ENCODE data around the gene CD302. TPM values are rescaled to one million over a fixed set of nuclear protein-coding genes. Genes with fewer than 3 reads are reported as not detected.

Gene CD302
- polyA plus RNA-seq, 1 donor from 2014 or later, result 0.11 TPM

- H3K4me3 Mint-ChIP-seq, result no peak overlapping the region
- H3K9me3 Mint-ChIP-seq, result no peaks in the 10 kb centered on the region
- H3K36me3 Mint-ChIP-seq, result no peaks in the 10 kb centered on the region
- peaks cover 4 to 14% (median 8%) of the 10 kb centered on the region in 3 donors for H3K4me1 Mint-ChIP-seq
- H3K27me3 Mint-ChIP-seq, result no peaks in the 10 kb centered on the region
- no peak overlapping the region for H3K27ac Mint-ChIP-seq
These were observed 14.5 kb downstream of the CD302 start for GRCh38 chr2:159783556-159783955.

GRCh38 chr2:159776321-159776720 is 21.7 kb downstream of the CD302 start:
- Mint-ChIP-seq H3K27ac (no peak overlapping the region), H3K27me3 (no peaks in the 10 kb centered on the region), H3K4me1 (peaks cover 7 to 9% (median 8%) of the 10 kb centered on the region in 3 donors), H3K4me3 (no peak overlapping the region), H3K36me3 (no peaks in the 10 kb centered on the region), H3K9me3 (no peaks in the 10 kb centered on the region)

GRCh38 chr2:159775021-159775420 is 23.0 kb downstream of the CD302 start:
- Mint-ChIP-seq H3K4me1 (peaks cover 3 to 7% (median 4%) of the 10 kb centered on the region in 3 donors), H3K4me3 (no peak overlapping the region), H3K36me3 (no peaks in the 10 kb centered on the region), H3K27ac (peak overlapping the region in 1 of 3 donors; percentile 25), H3K27me3 (no peaks in the 10 kb centered on the region), H3K9me3 (no peaks in the 10 kb centered on the region)

GRCh38 chr2:159774370-159774990 is 23.5 kb downstream of the CD302 start:
- H3K27me3 Mint-ChIP-seq, result no peaks in the 10 kb centered on the region
- H3K4me3 Mint-ChIP-seq, result no peak overlapping the region
- no peaks in the 10 kb centered on the region for H3K36me3 Mint-ChIP-seq
- H3K27ac Mint-ChIP-seq, result peak overlapping the region in 2 of 3 donors; percentile 8 to 25
- H3K4me1 Mint-ChIP-seq, result peaks cover 0 to 6% (median 0%) of the 10 kb centered on the region in 3 donors
- no peaks in the 10 kb centered on the region for H3K9me3 Mint-ChIP-seq

- Mint-ChIP-seq H3K36me3 (no peaks in the 10 kb centered on the region), H3K27ac (peak overlapping the region in 1 of 3 donors; percentile 8), H3K4me1 (peaks cover 0 to 5% (median 0%) of the 10 kb centered on the region in 3 donors), H3K9me3 (no peaks in the 10 kb centered on the region), H3K27me3 (no peaks in the 10 kb centered on the region), H3K4me3 (no peak overlapping the region)
These were observed 24.1 kb downstream of the CD302 start for GRCh38 chr2:159773886-159774285.

- peaks cover 0 to 5% (median 0%) of the 10 kb centered on the region in 3 donors for H3K4me1 Mint-ChIP-seq
- H3K9me3 Mint-ChIP-seq, result no peaks in the 10 kb centered on the region
- H3K4me3 Mint-ChIP-seq, result no peak overlapping the region
- no peak overlapping the region for H3K27ac Mint-ChIP-seq
- no peaks in the 10 kb centered on the region for H3K27me3 Mint-ChIP-seq
- H3K36me3 Mint-ChIP-seq, result no peaks in the 10 kb centered on the region
These were observed 24.6 kb downstream of the CD302 start for GRCh38 chr2:159773426-159773825.

GRCh38 chr2:159769147-159769546 is 28.9 kb downstream of the CD302 start:
- Mint-ChIP-seq H3K27me3 (no peaks in the 10 kb centered on the region), H3K27ac (no peak overlapping the region), H3K4me1 (peaks cover 0 to 3% (median 0%) of the 10 kb centered on the region in 3 donors), H3K36me3 (peaks cover 1% of the 10 kb centered on the region), H3K4me3 (no peak overlapping the region), H3K9me3 (no peaks in the 10 kb centered on the region)

- peaks cover 0 to 2% (median 0%) of the 10 kb centered on the region in 3 donors for H3K9me3 Mint-ChIP-seq
- no peaks in the 10 kb centered on the region for H3K27me3 Mint-ChIP-seq
- no peak overlapping the region for H3K4me3 Mint-ChIP-seq
- H3K4me1 Mint-ChIP-seq, result peaks cover 0 to 1% (median 0%) of the 10 kb centered on the region in 3 donors
- no peak overlapping the region for H3K27ac Mint-ChIP-seq
- H3K36me3 Mint-ChIP-seq, result peaks cover 8% of the 10 kb centered on the region
These were observed 35.9 kb downstream of the CD302 start for GRCh38 chr2:159762075-159762474.

GRCh38 chr2:159760326-159760725 is 37.7 kb downstream of the CD302 start:
- Mint-ChIP-seq H3K9me3 (peaks cover 0 to 2% (median 0%) of the 10 kb centered on the region in 3 donors), H3K4me3 (no peak overlapping the region), H3K4me1 (peaks cover 0 to under 1% (median 0%) of the 10 kb centered on the region in 3 donors), H3K36me3 (peaks cover 8% of the 10 kb centered on the region), H3K27me3 (no peaks in the 10 kb centered on the region), H3K27ac (peak overlapping the region in 1 of 3 donors; percentile 69)

GRCh38 chr2:159759577-159759976 is 38.4 kb downstream of the CD302 start:
- peaks cover 8% of the 10 kb centered on the region for H3K36me3 Mint-ChIP-seq
- no peak overlapping the region for H3K4me3 Mint-ChIP-seq
- H3K9me3 Mint-ChIP-seq, result peaks cover 0 to 2% (median 0%) of the 10 kb centered on the region in 3 donors
- peak overlapping the region in 2 of 3 donors; percentile 46 to 69 for H3K27ac Mint-ChIP-seq
- no peaks in the 10 kb centered on the region for H3K27me3 Mint-ChIP-seq
- H3K4me1 Mint-ChIP-seq, result no peaks in the 10 kb centered on the region

- Mint-ChIP-seq H3K27me3 (no peaks in the 10 kb centered on the region), H3K4me1 (no peaks in the 10 kb centered on the region), H3K36me3 (peaks cover 7% of the 10 kb centered on the region), H3K9me3 (peaks cover 0 to 2% (median 0%) of the 10 kb centered on the region in 3 donors), H3K27ac (peak overlapping the region in 1 of 3 donors; percentile 21), H3K4me3 (no peak overlapping the region)
These were observed 39.3 kb downstream of the CD302 start for GRCh38 chr2:159758686-159759085.

GRCh38 chr2:159758239-159758638 is 39.8 kb downstream of the CD302 start:
- peaks cover 0 to 2% (median 0%) of the 10 kb centered on the region in 3 donors for H3K9me3 Mint-ChIP-seq
- H3K4me1 Mint-ChIP-seq, result no peaks in the 10 kb centered on the region
- H3K27ac Mint-ChIP-seq, result peak overlapping the region in 1 of 3 donors; percentile 21
- H3K36me3 Mint-ChIP-seq, result peaks cover 7% of the 10 kb centered on the region
- H3K27me3 Mint-ChIP-seq, result no peaks in the 10 kb centered on the region
- H3K4me3 Mint-ChIP-seq, result no peak overlapping the region

GRCh38 chr2:159755788-159756187 is 42.2 kb downstream of the CD302 start:
- Mint-ChIP-seq H3K27ac (no peak overlapping the region), H3K4me1 (peaks cover 0 to 9% (median 0%) of the 10 kb centered on the region in 3 donors), H3K4me3 (no peak overlapping the region), H3K36me3 (peaks cover 3% of the 10 kb centered on the region), H3K9me3 (peaks cover 0 to 2% (median 0%) of the 10 kb centered on the region in 3 donors), H3K27me3 (no peaks in the 10 kb centered on the region)

GRCh38 chr2:159755014-159755413 is 43.0 kb downstream of the CD302 start:
- Mint-ChIP-seq H3K27ac (no peak overlapping the region), H3K4me3 (no peak overlapping the region), H3K27me3 (no peaks in the 10 kb centered on the region), H3K9me3 (peaks cover 0 to 2% (median 0%) of the 10 kb centered on the region in 3 donors), H3K36me3 (peaks cover 3% of the 10 kb centered on the region), H3K4me1 (peaks cover 0 to 9% (median 0%) of the 10 kb centered on the region in 3 donors)

- Mint-ChIP-seq H3K4me1 (peaks cover 0 to 9% (median 0%) of the 10 kb centered on the region in 3 donors), H3K4me3 (no peak overlapping the region), H3K9me3 (peaks cover 0 to 2% (median 0%) of the 10 kb centered on the region in 3 donors), H3K27ac (no peak overlapping the region), H3K27me3 (no peaks in the 10 kb centered on the region), H3K36me3 (no peaks in the 10 kb centered on the region)
These were observed 44.2 kb downstream of the CD302 start for GRCh38 chr2:159753797-159754196.

- no peaks in the 10 kb centered on the region for H3K27me3 Mint-ChIP-seq
- H3K4me3 Mint-ChIP-seq, result no peak overlapping the region
- peak overlapping the region in 1 of 3 donors; percentile 1 for H3K27ac Mint-ChIP-seq
- H3K9me3 Mint-ChIP-seq, result no peaks in the 10 kb centered on the region
- H3K36me3 Mint-ChIP-seq, result peaks cover 4% of the 10 kb centered on the region
- H3K4me1 Mint-ChIP-seq, result peaks cover 0 to 9% (median 0%) of the 10 kb centered on the region in 3 donors
These were observed 47.1 kb downstream of the CD302 start for GRCh38 chr2:159750873-159751272.
